HPDE6-E6E7 (cell line): Measurements from ENCODE around the gene CD300E.
A peak's percentile ranks its signal among the peaks of the same experiment; 100 is the strongest.
"Not testable (repeated sequence)": the region's sequence is repeated elsewhere in the genome, so short reads cannot be mapped to it uniquely, and the experiment has no call there.

ENCODE experiments used
- DNase-seq: peaks from one replicate; pipeline ENCODE4 v3.0.0; 2011; ENCODE audit warnings: missing footprints; ENCODE audit errors: extremely low spot score

Gene CD300E

GRCh38 chr17:74623693-74624093, at the start of gene CD300E:
CD300E (minus strand) TSS chr17:74623738; CDS start chr17:74623621, 117 bp downstream.
- no peak for DNase-seq

GRCh38 chr17:74671031-74671771, 47.7 kb upstream of the CD300E start:
- DNase-seq, result no peak

GRCh38 chr17:74670329-74670728, 46.8 kb upstream of the CD300E start:
- no peak for DNase-seq

GRCh38 chr17:74663561-74663960, 40.0 kb upstream of the CD300E start:
- no peak for DNase-seq

GRCh38 chr17:74659889-74660288, 36.4 kb upstream of the CD300E start:
- DNase-seq, result no peak

- no peak for DNase-seq
Observed at GRCh38 chr17:74658620-74659019, 35.1 kb upstream of the CD300E start.

GRCh38 chr17:74654742-74655141, 31.2 kb upstream of the CD300E start:
- DNase-seq, result no peak

- no peak for DNase-seq
Observed at GRCh38 chr17:74652020-74652419, 28.5 kb upstream of the CD300E start.

GRCh38 chr17:74649909-74650308, 26.4 kb upstream of the CD300E start:
- DNase-seq, result no peak

- no peak for DNase-seq
Observed at GRCh38 chr17:74647871-74648672, 24.5 kb upstream of the CD300E start.

GRCh38 chr17:74646231-74646630, 22.7 kb upstream of the CD300E start:
- DNase-seq, result peak; percentile 29

GRCh38 chr17:74645010-74645409, 21.5 kb upstream of the CD300E start:
- no peak for DNase-seq

- DNase-seq, result no peak
Observed at GRCh38 chr17:74644419-74644818, 20.9 kb upstream of the CD300E start.

GRCh38 chr17:74643826-74644225, 20.3 kb upstream of the CD300E start:
- no peak for DNase-seq

- DNase-seq, result no peak
Observed at GRCh38 chr17:74642995-74643394, 19.5 kb upstream of the CD300E start.

GRCh38 chr17:74642556-74642955, 19.0 kb upstream of the CD300E start:
- no peak for DNase-seq

GRCh38 chr17:74641958-74642298, 18.4 kb upstream of the CD300E start:
- no peak for DNase-seq

GRCh38 chr17:74641224-74641957, 17.9 kb upstream of the CD300E start:
- DNase-seq, result no peak

- DNase-seq, result no peak
Observed at GRCh38 chr17:74639704-74640151, 16.2 kb upstream of the CD300E start.

- no peak for DNase-seq
Observed at GRCh38 chr17:74637926-74638325, 14.4 kb upstream of the CD300E start.

- no peak for DNase-seq
Observed at GRCh38 chr17:74637265-74637664, 13.7 kb upstream of the CD300E start.

- not testable (repeated sequence) for DNase-seq
Observed at GRCh38 chr17:74636541-74637085, 13.1 kb upstream of the CD300E start.
